GM19468 (cell line): Measurements from ENCODE around the gene GTF3A.

Experiments used
- ATAC-seq: cut with Tn5 transposase; IDR thresholded peaks from one replicate; pipeline ENCODE4 v1.9.1; 2021; ENCODE audit warnings: mild to moderate bottlenecking, moderate library complexity, moderate number of reproducible peaks; ENCODE audit not compliant: unreplicated experiment; ENCODE audit errors: extremely low read depth

GTF3A gene

GRCh38 chr13:27442071-27442647, 17.7 kb downstream of the GTF3A start:
- ATAC-seq, result no peak

GRCh38 chr13:27442797-27443196, 18.4 kb downstream of the GTF3A start:
- ATAC-seq, result no peak

- no peak for ATAC-seq
These were observed 22.7 kb downstream of the GTF3A start for GRCh38 chr13:27446986-27447583.

GRCh38 chr13:27448308-27448707, 23.9 kb downstream of the GTF3A start:
- ATAC-seq, result no peak

- no peak for ATAC-seq
These were observed 24.7 kb downstream of the GTF3A start for GRCh38 chr13:27449081-27449603.

GRCh38 chr13:27449936-27450828, 25.8 kb downstream of the GTF3A start, which contains the start of gene MTIF3:
MTIF3 (minus strand) TSS chr13:27450564; CDS start chr13:27440448, 10,116 bp downstream.
- ATAC-seq, result peak; percentile 69

GRCh38 chr13:27450921-27451471, 26.6 kb downstream of the GTF3A start:
- no peak for ATAC-seq

- ATAC-seq, result no peak
These were observed 31.0 kb downstream of the GTF3A start for GRCh38 chr13:27455331-27455855.

GRCh38 chr13:27461940-27462584, 37.6 kb downstream of the GTF3A start:
- ATAC-seq, result no peak

- ATAC-seq, result no peak
These were observed 39.1 kb downstream of the GTF3A start for GRCh38 chr13:27463500-27463899.

- no peak for ATAC-seq
These were observed 41.2 kb downstream of the GTF3A start for GRCh38 chr13:27465611-27466010.

- no peak for ATAC-seq
These were observed 42.1 kb downstream of the GTF3A start for GRCh38 chr13:27466513-27466912.

- ATAC-seq, result no peak
These were observed 45.8 kb downstream of the GTF3A start for GRCh38 chr13:27470075-27470820.

- no peak for ATAC-seq
These were observed 48.0 kb downstream of the GTF3A start for GRCh38 chr13:27472441-27472840.

GRCh38 chr13:27472941-27473340, 48.5 kb downstream of the GTF3A start:
- ATAC-seq, result no peak

GRCh38 chr13:27474751-27475268, 50.4 kb downstream of the GTF3A start:
- ATAC-seq, result no peak

- ATAC-seq, result no peak
These were observed 52.7 kb downstream of the GTF3A start for GRCh38 chr13:27476943-27477703.

- ATAC-seq, result no peak
These were observed 57.3 kb downstream of the GTF3A start for GRCh38 chr13:27481766-27482165.
